NT2/D1 (cell line): ENCODE data around the gene DHX38.

Experiments used
- YY1 ChIP-seq: IDR thresholded peaks from 2 replicates; pipeline ENCODE4 v1.6.1; 2011; ENCODE audit not compliant: insufficient read length, insufficient read depth
- ZNF274 ChIP-seq: IDR thresholded peaks from 2 replicates; pipeline ENCODE4 v1.6.1; 2011; ENCODE audit warnings: mild to moderate bottlenecking, low read depth, low read length

DNA sequence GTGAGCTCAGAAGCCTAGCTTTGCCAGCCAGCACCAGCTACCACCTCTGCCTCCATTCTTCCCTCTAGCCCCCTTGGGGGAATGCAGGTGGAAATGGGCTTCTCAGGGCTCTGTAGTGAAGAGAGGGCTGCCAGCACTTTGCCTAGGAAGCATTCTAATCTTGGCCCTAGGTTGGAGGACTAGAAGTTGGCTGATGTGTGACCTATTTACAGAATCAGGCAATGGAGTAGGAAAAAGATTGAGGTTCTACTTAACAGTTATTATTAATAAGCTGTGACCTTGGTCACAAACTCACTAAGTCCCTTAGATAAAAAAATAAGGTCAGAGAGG is 19.9 kb downstream of the DHX38 start:
- no peak for TF ChIP-seq YY1
- no peak for TF ChIP-seq ZNF274
